Measurements from ENCODE around the gene MTHFD1L. TPM values are rescaled to one million over a fixed set of nuclear protein-coding genes. Genes with fewer than 3 reads are reported as not detected.

The MTHFD1L gene
- total and polyA plus RNA-seq, 2 donors (not counting 3 experiments of a cell fraction or from before 2014, with no cell fraction given), result 40.2 to 120 TPM

GRCh38 chr6:150877928-150878327 is 12.4 kb downstream of the MTHFD1L start:
- DNase-seq (ENCODE audit: low read depth, low spot score) (no peak), FAIRE-seq (no peak)
- Histone ChIP-seq H3K27me3 (ENCODE audit: control insufficient read depth in 2 of 2, insufficient read depth in 2 of 2, low read length in 2 of 2) (no peaks in the 10 kb centered on the region), H3K9me3 (replicated peaks; ENCODE audit: control insufficient read depth, insufficient read depth, low read length) (no peaks in the 10 kb centered on the region), H3K27ac (ENCODE audit: insufficient read depth, low read depth, low read length) (no peak overlapping the region), H3K4me3 (replicated peaks in 1 of 3; ENCODE audit: insufficient read depth in 1 of 3, low read depth in 1 of 3, low read length in 3 of 3) (no peak overlapping the region), H2AFZ (ENCODE audit: low read depth, low read length) (no peak overlapping the region), H3K4me2 (ENCODE audit: insufficient read depth, low read length) (no peak overlapping the region), H3K36me3 (ENCODE audit: control insufficient read depth in 2 of 2, extremely low read depth in 1 of 2, insufficient read depth in 2 of 2, low read length in 2 of 2) (peaks cover 0 to 3% of the 10 kb centered on the region in 2 experiments), H3K4me1 (ENCODE audit: control insufficient read depth, extremely low read depth, insufficient read depth, low read length) (peaks cover 26% of the 10 kb centered on the region), H3K9me1 (replicated peaks; ENCODE audit: control insufficient read depth, extremely low read depth, insufficient read depth, low read length) (no peaks in the 10 kb centered on the region), H4K20me1 (replicated peaks; ENCODE audit: control insufficient read depth, extremely low read depth, insufficient read depth, low read length) (no peaks in the 10 kb centered on the region), H3K79me2 (ENCODE audit: control insufficient read depth, insufficient read depth, low read length) (peaks cover 80% of the 10 kb centered on the region), H3K9ac (replicated peaks; ENCODE audit: extremely low read depth, insufficient read depth, low read length) (no peak overlapping the region)
- ChIA-PET CTCF (interaction anchor here (1.6 to 2.3 kb wide), 2 partner anchors 14 to 61 kb away, joined by 4 to 10 read pairs; no protein-coding TSS in a partner anchor), POLR2A (no interaction called here)
- dilution Hi-C loops (cut with MboI; ENCODE audit: extremely low pct_ligation_motif_present, low sequenced_read_pairs) (no loop called here), intact Hi-C loops (cut with micrococcal nuclease) (no loop called here)
- BruUV-seq (replicated peaks), result no TSS peak
- TF ChIP-seq FOS (IDR thresholded peaks at IDR 0.05; ENCODE audit: borderline replicate concordance, insufficient read depth, low read length) (no peak), GATA2 (IDR thresholded peaks at IDR 0.05; ENCODE audit: insufficient read depth, insufficient read length, low read depth, low read length) (no peak), CTCF (IDR thresholded peaks at IDR 0.05; ENCODE audit: extremely low read depth in 1 of 2, insufficient read depth in 1 of 2, low read depth in 1 of 2, low read length in 2 of 2) (no peak), MYC (IDR thresholded peaks at IDR 0.05; ENCODE audit: low read depth, low read length) (no peak), MAX (IDR thresholded peaks at IDR 0.05; ENCODE audit: insufficient read depth, insufficient read length) (no peak), POLR2AphosphoS5 (IDR thresholded peaks at IDR 0.05; ENCODE audit: insufficient read depth, low read depth, low read length) (no peak), JUN (IDR thresholded peaks at IDR 0.05; ENCODE audit: borderline replicate concordance, insufficient read depth, insufficient read length, low read depth) (no peak), POLR2A (IDR thresholded peaks at IDR 0.05; ENCODE audit: low read depth, low read length) (no peak), EZH2 (IDR thresholded peaks at IDR 0.05; ENCODE audit: borderline replicate concordance, low read depth, low read length, severe bottlenecking) (no peak)
